Osteoblast (primary cell): Measurements from ENCODE around the gene PDE4B. TPM values are rescaled to one million over a fixed set of nuclear protein-coding genes. Genes with fewer than 3 reads are reported as not detected.
A peak's percentile ranks its signal among the peaks of the same experiment; 100 is the strongest.

Experiments used
- DNase-seq: peaks from one replicate; pipeline ENCODE4 v3.0.0; 2011; ENCODE audit warnings: low spot score, mixed read lengths; ENCODE audit not compliant: insufficient read length; ENCODE audit errors: missing footprints
- H2AFZ ChIP-seq: 2 replicates; pipeline ENCODE4 v1.6.0; 2011; ENCODE audit warnings: mild to moderate bottlenecking, low read length
- H3K27ac ChIP-seq: 2 replicates; pipeline ENCODE4 v1.5.1; 2011; ENCODE audit warnings: mild to moderate bottlenecking, low read depth, low read length, moderate library complexity
- H3K27me3 ChIP-seq: 2 replicates; pipeline ENCODE4 v1.6.0; 2012; ENCODE audit warnings: mild to moderate bottlenecking, control low read depth, inconsistent platforms, low read length, moderate library complexity; ENCODE audit not compliant: insufficient read depth
- H3K36me3 ChIP-seq: 2 replicates; pipeline ENCODE4 v1.5.1; 2011; ENCODE audit warnings: mild to moderate bottlenecking, low read length, control low read depth, moderate library complexity; ENCODE audit not compliant: insufficient read depth
- H3K4me1 ChIP-seq: 2 replicates; pipeline ENCODE4 v1.5.1; 2011; ENCODE audit warnings: mild to moderate bottlenecking, low read length, control low read depth, moderate library complexity; ENCODE audit not compliant: insufficient read depth
- H3K4me2 ChIP-seq: 2 replicates; pipeline ENCODE4 v1.6.0; 2011; ENCODE audit warnings: mild to moderate bottlenecking, low read length; ENCODE audit not compliant: insufficient read depth
- H3K4me3 ChIP-seq: fragments of 200-600 bp; sonication (generic); 3 replicates; pipeline ENCODE4 v1.5.1; 2012; ENCODE audit warnings: mild to moderate bottlenecking, low read length, inconsistent platforms; ENCODE audit not compliant: insufficient read depth
- H3K79me2 ChIP-seq: 2 replicates; pipeline ENCODE4 v1.6.0; 2012; ENCODE audit warnings: mild to moderate bottlenecking, low read length, control low read depth, inconsistent platforms; ENCODE audit not compliant: insufficient read depth
- H3K9me3 ChIP-seq: 2 replicates; pipeline ENCODE4 v1.5.1; 2011; ENCODE audit warnings: low read depth, low read length, control low read depth
- H4K20me1 ChIP-seq: 2 replicates; pipeline ENCODE4 v1.6.0; 2012; ENCODE audit warnings: mild to moderate bottlenecking, low read length, control low read depth; ENCODE audit not compliant: insufficient read depth
- total RNA-seq: library from RNA; depleted of rRNA; stranded (reverse); fragments of >200 nt; gene quantifications from 2 replicates; pipeline ENCODE4 v1.2.3, GENCODE V29; 2012
- TF ChIP-seq, protein P1 (sequence below): IDR thresholded peaks from 2 replicates; pipeline ENCODE4 v1.5.1; 2011; ENCODE audit warnings: mild to moderate bottlenecking, low read depth, low read length, moderate library complexity; ENCODE audit errors: extremely low read depth

Gene PDE4B
- total RNA-seq, 1 donor = 21.4 TPM

DNA sequence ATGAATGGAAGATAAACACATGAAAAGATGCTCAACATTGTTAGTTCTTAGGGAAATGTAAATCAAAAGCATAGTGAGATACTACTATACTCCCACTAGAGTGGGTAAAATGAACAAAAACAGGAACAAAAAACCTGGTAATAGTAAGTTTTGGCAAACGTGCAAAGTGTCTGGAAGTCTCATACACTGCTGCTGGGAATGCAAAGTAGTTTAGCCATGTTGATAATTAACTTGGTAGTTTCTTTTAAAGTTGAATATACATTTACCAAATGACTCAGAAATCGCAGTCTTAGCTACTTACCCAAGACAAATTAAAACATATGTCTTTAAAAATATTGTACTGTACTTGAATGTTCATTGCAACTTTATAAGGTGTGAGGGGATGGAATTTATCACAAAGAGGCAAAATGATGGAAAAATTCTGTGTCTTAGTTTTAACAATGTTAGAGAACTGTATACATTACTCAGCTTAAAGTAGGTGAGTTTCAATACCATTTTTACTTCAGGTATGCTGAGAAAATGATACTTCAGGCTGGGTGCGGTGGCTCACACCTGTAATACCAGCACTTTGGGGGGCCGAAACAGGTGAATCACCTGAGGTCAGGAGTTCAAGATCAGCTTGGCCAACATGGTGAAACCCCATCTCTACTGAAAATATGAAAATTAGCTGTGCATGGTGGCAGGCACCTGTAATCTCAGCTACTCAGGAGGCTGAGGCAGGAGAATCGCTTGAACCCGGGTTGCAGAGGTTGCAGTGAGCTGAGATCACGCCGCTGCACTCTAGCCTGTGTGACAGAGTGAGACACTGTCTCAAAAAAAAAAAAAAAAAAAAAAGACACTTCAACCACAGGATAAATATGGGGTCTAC is 102.3 kb downstream of the PDE4B start:
- H4K20me1 ChIP-seq = no peaks in the 10 kb centered on the region
- no peak overlapping the region for H3K27ac ChIP-seq
- H3K9me3 ChIP-seq = no peaks in the 10 kb centered on the region
- peaks cover 4% of the 10 kb centered on the region for H3K79me2 ChIP-seq
- no peak overlapping the region for H3K4me2 ChIP-seq
- H3K36me3 ChIP-seq = no peaks in the 10 kb centered on the region
- DNase-seq = no peak
- H3K4me1 ChIP-seq = peaks cover 35% of the 10 kb centered on the region
- no peak overlapping the region for H3K4me3 ChIP-seq
- H3K27me3 ChIP-seq = no peaks in the 10 kb centered on the region
- TF ChIP-seq, protein P1, sequence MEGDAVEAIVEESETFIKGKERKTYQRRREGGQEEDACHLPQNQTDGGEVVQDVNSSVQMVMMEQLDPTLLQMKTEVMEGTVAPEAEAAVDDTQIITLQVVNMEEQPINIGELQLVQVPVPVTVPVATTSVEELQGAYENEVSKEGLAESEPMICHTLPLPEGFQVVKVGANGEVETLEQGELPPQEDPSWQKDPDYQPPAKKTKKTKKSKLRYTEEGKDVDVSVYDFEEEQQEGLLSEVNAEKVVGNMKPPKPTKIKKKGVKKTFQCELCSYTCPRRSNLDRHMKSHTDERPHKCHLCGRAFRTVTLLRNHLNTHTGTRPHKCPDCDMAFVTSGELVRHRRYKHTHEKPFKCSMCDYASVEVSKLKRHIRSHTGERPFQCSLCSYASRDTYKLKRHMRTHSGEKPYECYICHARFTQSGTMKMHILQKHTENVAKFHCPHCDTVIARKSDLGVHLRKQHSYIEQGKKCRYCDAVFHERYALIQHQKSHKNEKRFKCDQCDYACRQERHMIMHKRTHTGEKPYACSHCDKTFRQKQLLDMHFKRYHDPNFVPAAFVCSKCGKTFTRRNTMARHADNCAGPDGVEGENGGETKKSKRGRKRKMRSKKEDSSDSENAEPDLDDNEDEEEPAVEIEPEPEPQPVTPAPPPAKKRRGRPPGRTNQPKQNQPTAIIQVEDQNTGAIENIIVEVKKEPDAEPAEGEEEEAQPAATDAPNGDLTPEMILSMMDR = no peak
- H2AFZ ChIP-seq = no peak overlapping the region

DNA sequence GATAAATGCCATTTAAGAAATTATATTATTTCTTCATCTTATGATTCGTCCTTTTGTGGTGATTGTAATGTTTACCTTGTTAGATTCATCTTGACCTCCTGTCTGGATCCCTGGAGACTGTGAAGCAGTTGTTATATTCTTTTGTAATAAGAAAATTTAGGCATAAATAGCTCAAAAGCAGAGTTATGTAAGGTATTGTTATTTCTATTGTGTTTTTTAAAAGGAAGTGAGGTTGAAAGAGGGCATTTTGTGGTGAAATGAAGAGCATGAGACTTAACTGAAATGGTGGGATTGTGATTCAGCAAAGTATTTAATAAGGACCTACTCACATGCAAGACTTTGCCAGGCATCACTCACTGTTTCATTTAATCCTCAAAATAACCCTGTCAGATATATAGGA is 104.0 kb downstream of the PDE4B start:
- no peak for DNase-seq
- peaks cover 25% of the 10 kb centered on the region for H3K4me1 ChIP-seq
- no peak overlapping the region for H2AFZ ChIP-seq
- no peaks in the 10 kb centered on the region for H3K27me3 ChIP-seq
- TF ChIP-seq, protein P1 = no peak
- peak overlapping the region; percentile 92 for H3K27ac ChIP-seq
- H3K79me2 ChIP-seq = peaks cover 11% of the 10 kb centered on the region
- H3K36me3 ChIP-seq = no peaks in the 10 kb centered on the region
- H4K20me1 ChIP-seq = no peaks in the 10 kb centered on the region
- H3K4me2 ChIP-seq = peak overlapping the region; percentile 2
- H3K9me3 ChIP-seq = no peaks in the 10 kb centered on the region
- no peak overlapping the region for H3K4me3 ChIP-seq

DNA sequence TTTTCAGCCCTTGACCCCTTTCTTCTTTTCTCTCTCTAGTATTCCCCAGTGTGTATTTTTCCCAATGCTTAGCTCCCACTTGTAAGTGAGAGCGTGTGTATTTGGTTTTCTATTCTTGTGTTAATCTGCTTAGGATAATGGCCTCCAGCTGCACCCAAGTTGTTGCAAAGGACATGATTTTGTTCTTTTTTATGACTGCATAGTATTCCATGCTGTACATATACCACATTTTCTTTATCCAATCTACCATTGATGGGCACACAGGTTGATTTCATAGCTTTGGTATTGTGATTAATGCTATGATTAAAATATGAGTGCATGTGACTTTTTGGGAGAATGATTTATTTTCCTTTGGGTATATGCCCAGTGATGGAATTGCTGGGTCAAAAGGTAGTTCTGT is 104.8 kb downstream of the PDE4B start:
- Histone ChIP-seq H3K4me3 (no peak overlapping the region), H3K79me2 (peaks cover 17% of the 10 kb centered on the region), H3K4me1 (peaks cover 18% of the 10 kb centered on the region), H2AFZ (no peak overlapping the region), H3K27ac (peak overlapping the region; percentile 92), H3K4me2 (no peak overlapping the region), H4K20me1 (no peaks in the 10 kb centered on the region), H3K27me3 (no peaks in the 10 kb centered on the region), H3K9me3 (no peaks in the 10 kb centered on the region), H3K36me3 (no peaks in the 10 kb centered on the region)
- TF ChIP-seq, protein P1 = no peak
- DNase-seq = no peak

- DNase-seq = no peak
Observed at GRCh38 chr1:65904681-65905083, 112.0 kb downstream of the PDE4B start.

More at GRCh38 chr1:65904681-65905083, 112.0 kb downstream of the PDE4B start:
- H3K27me3 ChIP-seq = no peaks in the 10 kb centered on the region
- no peak overlapping the region for H3K4me2 ChIP-seq
- TF ChIP-seq, protein P1 = no peak
- H3K4me3 ChIP-seq = no peak overlapping the region
- no peaks in the 10 kb centered on the region for H3K36me3 ChIP-seq
- no peaks in the 10 kb centered on the region for H4K20me1 ChIP-seq
- H3K9me3 ChIP-seq = no peaks in the 10 kb centered on the region
- H3K4me1 ChIP-seq = peaks cover 13% of the 10 kb centered on the region
- H3K27ac ChIP-seq = no peak overlapping the region
- H3K79me2 ChIP-seq = peaks cover 31% of the 10 kb centered on the region
- H2AFZ ChIP-seq = no peak overlapping the region
